Measurements from ENCODE around the gene TCTN2. TPM values are rescaled to one million over a fixed set of nuclear protein-coding genes. Genes with fewer than 3 reads are reported as not detected.

Gene TCTN2
- total and polyA plus RNA-seq, 12 donors: 1.9 to 6.3 (median 4.0) TPM

DNA sequence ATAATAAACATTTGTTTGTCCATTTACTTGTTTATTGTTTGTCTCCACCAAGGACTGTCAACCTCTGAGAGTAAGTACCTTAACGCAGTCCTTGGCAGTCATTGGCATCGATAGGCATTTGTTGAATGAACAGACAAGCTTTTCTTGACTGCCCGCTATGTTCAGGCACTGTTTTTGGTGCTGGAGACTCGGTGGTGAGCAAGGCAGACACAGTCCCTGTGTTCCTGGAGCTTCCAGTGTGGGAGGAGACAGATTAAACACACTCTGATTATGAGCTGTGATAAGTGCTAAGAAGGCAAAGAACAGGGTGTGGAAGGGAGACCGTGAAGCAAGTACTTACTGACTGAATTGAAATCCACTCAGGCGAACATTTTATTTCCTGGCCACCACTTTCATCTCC lies 42.5 kb downstream of the TCTN2 start:
- H3K4me1 ChIP-seq: peaks cover 4 to 34% (median 23%) of the 10 kb centered on the region in 9 donors
- no peaks in the 10 kb centered on the region for H3K27me3 ChIP-seq
- TF ChIP-seq CTCF (IDR thresholded peaks at IDR 0.05): no peak
- H3K4me3 ChIP-seq: peak overlapping the region in 9 of 10 donors; percentile 70 to 100 (median 94)
- DNase-seq (no peak), ATAC-seq (no peak)
- H3K36me3 ChIP-seq: peaks cover 0 to 9% (median 0%) of the 10 kb centered on the region in 9 donors
- H3K27ac ChIP-seq: peak overlapping the region in 2 of 10 donors; percentile 76 to 89
- no peaks in the 10 kb centered on the region for H3K9me3 ChIP-seq
- 38 to 48% methylated on average over 6 of the region's 6 CpGs for WGBS, 2 donors
- intact Hi-C loops (cut with DNase I): loop anchor here in 2 of 10 donors (10.0 kb wide), 2 partner anchors 261 to 271 kb away; partner anchors contain the start of genes CCDC92 (in 1 of the 2) and ZNF664 (in 1 of the 2)

GRCh38 chr12:123713823-123714585 lies 43.1 kb downstream of the TCTN2 start:
- DNase-seq (no peak), ATAC-seq (no peak)
- peaks cover 4 to 34% (median 23%) of the 10 kb centered on the region in 9 donors for H3K4me1 ChIP-seq
- intact Hi-C loops (cut with DNase I): loop anchor here in 2 of 10 donors (10.0 kb wide), 2 partner anchors 261 to 271 kb away; partner anchors contain the start of genes CCDC92 (in 1 of the 2) and ZNF664 (in 1 of the 2)
- peaks cover 0 to 14% (median 0%) of the 10 kb centered on the region in 9 donors for H3K36me3 ChIP-seq
- no peaks in the 10 kb centered on the region for H3K9me3 ChIP-seq
- peak overlapping the region in 1 of 10 donors; percentile 89 for H3K27ac ChIP-seq
- TF ChIP-seq CTCF (IDR thresholded peaks at IDR 0.05): no peak
- 76 to 81% methylated on average over 10 of the region's 10 CpGs for WGBS, 2 donors
- H3K27me3 ChIP-seq: no peaks in the 10 kb centered on the region
- H3K4me3 ChIP-seq: peak overlapping the region in 5 of 10 donors; percentile 70 to 100 (median 87)

GRCh38 chr12:123715195-123715594 lies 44.3 kb downstream of the TCTN2 start:
- WGBS, 2 donors: 40 to 48% methylated on average over 2 of the region's 2 CpGs
- Histone ChIP-seq H3K4me3 (no peak overlapping the region), H3K36me3 (peaks cover 0 to 24% (median 0%) of the 10 kb centered on the region in 9 donors), H3K27me3 (no peaks in the 10 kb centered on the region), H3K27ac (no peak overlapping the region), H3K4me1 (peaks cover 4 to 43% (median 24%) of the 10 kb centered on the region in 9 donors), H3K9me3 (no peaks in the 10 kb centered on the region)
- intact Hi-C loops (cut with DNase I): loop anchor here in 2 of 10 donors (10.0 kb wide), 2 partner anchors 260 to 270 kb away; partner anchors contain the start of genes CCDC92 (in 1 of the 2) and ZNF664 (in 1 of the 2)
- TF ChIP-seq CTCF (IDR thresholded peaks at IDR 0.05): no peak
- ATAC-seq: no peak
- DNase-seq: no peak

DNA sequence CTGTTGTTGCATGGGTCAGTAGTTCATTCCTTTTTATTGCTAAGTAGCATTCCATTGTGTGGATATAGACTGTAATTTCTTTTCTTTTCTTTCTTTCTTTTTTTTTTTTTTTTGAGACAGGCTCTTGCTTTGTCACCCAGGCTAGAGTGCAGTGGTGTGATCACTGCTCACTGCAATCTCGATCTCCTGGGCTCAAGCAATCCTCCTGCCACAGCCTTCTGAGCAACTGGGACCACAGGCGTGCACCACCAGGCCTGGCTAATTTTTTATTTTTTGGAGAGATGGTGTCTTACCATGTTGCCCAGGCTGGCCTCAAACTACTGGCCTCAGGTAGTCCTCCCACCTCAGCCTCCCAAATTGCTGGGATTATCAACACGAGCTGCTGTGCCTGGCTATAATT lies 46.4 kb downstream of the TCTN2 start:
- Histone ChIP-seq H3K4me3 (no peak overlapping the region), H3K27ac (no peak overlapping the region), H3K9me3 (no peaks in the 10 kb centered on the region), H3K27me3 (no peaks in the 10 kb centered on the region), H3K4me1 (peaks cover 4 to 37% (median 24%) of the 10 kb centered on the region in 9 donors), H3K36me3 (peaks cover 0 to 45% (median 2%) of the 10 kb centered on the region in 9 donors)
- no peak for TF ChIP-seq CTCF (IDR thresholded peaks at IDR 0.05)
- intact Hi-C loops (cut with DNase I): loop anchor here in 2 of 10 donors (10.0 kb wide), 2 partner anchors 257 to 267 kb away; partner anchors contain the start of genes CCDC92 (in 1 of the 2) and ZNF664 (in 1 of the 2)
- ATAC-seq (no peak), DNase-seq (no peak)
- WGBS, 2 donors: 94 to 98% methylated on average over 3 of the region's 3 CpGs
